HG03025 (cell line): ENCODE data around the gene PODXL.
"Not testable (repeated sequence)": the region's sequence is repeated elsewhere in the genome, so short reads cannot be mapped to it uniquely, and the experiment has no call there.

ENCODE experiments used
- ATAC-seq: cut with Tn5 transposase; IDR thresholded peaks from one replicate; pipeline ENCODE4 v1.9.1; 2021; ENCODE audit warnings: mild to moderate bottlenecking, moderate library complexity; ENCODE audit not compliant: unreplicated experiment, low FRiP score

Gene PODXL

GRCh38 chr7:131538813-131539179, 17.6 kb downstream of the PODXL start:
- ATAC-seq, result no peak

GRCh38 chr7:131538071-131538812, 18.2 kb downstream of the PODXL start:
- no peak for ATAC-seq

DNA sequence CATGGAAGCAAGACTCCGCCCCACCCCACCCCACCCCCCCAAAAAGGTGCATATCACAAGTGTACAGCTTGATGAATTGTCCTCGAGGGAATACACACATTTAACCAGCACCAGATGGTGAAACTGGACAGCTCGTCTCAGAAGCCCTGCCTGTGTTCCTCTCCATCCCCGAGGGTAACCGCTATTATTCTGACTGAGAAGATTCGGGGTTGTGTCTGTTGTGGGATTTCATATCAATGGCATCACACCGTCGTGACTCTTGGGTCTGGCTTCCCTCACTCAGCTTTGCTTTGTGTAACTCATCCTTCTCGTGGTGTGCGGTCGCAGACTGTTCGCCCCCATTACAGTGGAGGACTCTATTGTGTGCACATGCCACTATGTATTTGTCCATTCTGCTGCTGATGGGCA, 18.9 kb downstream of the PODXL start:
- ATAC-seq, result no peak

- no peak for ATAC-seq
Observed at GRCh38 chr7:131536361-131536849, 20.0 kb downstream of the PODXL start.

DNA sequence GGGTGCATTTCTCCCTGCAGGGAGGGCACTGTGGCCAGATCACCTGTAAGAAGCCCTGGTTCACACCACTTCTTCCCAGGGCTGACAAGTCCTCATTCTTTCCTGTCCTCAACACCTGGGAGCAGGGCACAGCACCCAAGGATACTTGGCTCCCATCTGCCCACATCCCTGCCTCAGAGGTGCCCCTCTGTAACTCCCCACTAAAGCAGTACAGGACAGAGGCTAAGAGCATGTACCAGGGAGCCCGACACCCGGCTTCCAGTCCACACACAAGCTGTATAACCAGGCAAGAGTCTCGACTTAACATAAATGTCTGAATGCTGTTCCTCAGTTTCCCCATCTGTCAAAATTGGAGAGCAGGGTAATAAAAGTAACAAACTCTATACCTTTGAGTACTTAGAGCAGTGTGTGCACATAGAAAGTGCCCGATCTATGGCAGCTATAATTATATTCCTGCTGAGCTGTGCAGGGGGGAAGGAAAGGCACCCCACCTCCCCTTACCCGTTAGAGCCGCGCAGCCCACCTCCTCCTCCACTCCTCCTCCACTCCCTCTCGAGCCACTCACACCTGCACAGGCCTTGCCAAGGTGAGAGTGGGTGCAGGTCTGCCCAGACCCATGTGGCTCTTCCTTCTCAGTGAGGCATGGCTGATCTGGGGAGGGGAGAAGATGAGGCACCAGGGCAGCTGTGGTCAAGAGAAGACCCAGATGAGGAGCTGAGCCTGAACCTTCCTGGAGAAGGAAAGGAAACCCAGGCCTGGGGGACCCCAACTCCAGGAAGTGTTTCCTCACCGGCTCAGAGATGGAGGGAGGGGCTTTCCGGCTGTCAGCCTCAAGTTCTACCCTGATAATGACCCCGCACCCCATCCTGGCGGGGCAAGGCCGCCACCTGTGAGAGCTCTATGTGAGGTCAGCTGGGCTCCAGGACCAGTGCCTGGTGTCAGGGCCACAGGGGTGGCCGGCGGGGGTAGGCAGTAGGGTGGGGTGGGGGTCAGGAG, 22.6 kb downstream of the PODXL start:
- ATAC-seq, result no peak

- ATAC-seq, result no peak
Observed at GRCh38 chr7:131533151-131533559, 23.3 kb downstream of the PODXL start.

DNA sequence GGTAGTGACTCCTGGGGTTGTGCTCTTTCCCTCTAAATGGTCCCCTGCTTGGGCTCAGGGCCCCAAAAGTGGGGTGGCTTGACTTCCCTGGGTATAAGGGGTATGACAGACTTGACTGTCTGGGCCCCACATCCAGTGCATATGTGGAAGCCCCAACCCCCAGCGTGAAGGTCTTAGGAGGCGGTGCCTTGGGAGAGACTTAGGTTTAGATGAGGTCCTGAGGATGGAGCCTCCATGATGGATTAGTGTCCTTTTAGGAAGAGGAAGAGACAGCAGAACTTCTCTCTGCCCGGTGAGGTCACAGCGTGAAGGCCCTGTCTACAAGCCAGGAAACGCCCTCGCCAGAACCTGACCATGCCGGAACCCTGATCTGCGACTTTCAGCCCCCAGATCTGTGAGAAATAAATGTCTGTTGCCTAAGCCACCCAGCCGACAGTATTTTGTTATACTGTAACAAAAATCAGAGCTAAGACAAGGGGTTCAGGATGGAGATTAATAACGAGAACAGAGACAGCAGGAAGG, 23.8 kb downstream of the PODXL start:
- ATAC-seq, result no peak

GRCh38 chr7:131530137-131530536, 26.3 kb downstream of the PODXL start:
- ATAC-seq, result no peak

- ATAC-seq, result no peak
Observed at GRCh38 chr7:131529617-131530016, 26.8 kb downstream of the PODXL start.

DNA sequence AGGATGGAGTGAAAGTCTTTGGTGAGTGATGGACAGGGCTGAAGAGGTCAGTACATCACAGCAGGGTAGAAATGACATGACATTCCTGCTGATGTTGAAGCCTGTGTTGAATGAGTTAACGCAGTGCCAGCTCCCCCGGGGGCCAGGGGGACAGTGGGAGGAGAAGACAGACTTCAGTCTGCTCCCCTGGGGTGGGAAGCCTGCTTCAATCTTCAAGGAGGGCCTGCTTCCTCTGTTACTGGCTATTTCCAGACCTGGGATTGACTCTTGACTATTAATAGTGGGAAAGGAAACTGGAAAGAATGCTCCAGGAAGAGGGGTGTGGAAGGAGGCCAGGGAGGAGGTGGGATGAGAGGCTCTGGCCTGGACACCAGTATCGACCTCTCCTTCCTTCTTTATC, 27.2 kb downstream of the PODXL start:
- no peak for ATAC-seq

GRCh38 chr7:131527456-131527855, 29.0 kb downstream of the PODXL start:
- no peak for ATAC-seq

GRCh38 chr7:131525820-131526219, 30.6 kb downstream of the PODXL start:
- ATAC-seq, result no peak

DNA sequence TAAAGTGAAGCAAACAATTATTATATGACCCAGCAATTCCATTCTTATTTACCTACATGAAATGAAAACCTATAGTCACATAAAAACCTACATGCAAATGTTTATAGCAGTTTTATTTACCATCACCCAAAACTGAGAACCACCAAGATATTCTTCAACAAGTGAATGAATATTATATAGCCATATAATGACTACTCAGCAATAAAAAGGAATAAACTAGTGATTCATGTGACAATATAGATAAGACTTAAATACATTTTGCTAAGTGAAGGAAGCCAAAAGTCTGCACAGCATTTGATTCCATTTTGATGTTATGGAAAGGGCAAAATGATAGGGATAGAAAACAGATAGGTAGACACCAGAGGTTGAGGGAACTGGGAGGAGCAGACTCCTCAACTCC, 31.7 kb downstream of the PODXL start:
- ATAC-seq, result no peak

GRCh38 chr7:131524115-131524514, 32.3 kb downstream of the PODXL start:
- no peak for ATAC-seq

- ATAC-seq, result no peak
Observed at GRCh38 chr7:131522325-131522930, 34.0 kb downstream of the PODXL start.

DNA sequence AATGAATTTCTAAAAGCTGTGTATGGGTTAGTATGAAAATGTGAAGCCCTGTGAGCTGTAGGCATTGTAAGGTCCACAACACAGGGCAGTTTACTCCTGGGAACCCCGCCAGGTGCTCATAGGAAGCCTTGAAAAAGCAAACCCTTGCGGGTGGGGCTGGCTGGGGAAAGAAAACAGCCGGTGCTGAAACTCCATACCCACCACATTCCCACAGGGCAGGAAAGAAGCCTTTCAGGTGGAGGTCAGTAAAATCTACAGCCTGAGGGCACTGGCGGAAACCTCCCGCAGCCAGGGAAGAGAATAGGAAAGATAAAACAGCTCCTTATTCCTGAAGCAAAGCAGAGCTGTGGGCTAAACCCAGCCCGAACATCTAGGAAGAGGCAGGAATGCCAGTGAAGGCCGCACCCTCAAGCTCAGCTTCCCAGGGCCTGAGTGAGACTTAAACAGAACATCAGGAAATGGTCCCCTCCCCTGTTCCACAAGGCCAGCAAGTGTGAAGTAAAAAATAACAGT, 34.7 kb downstream of the PODXL start:
- ATAC-seq, result no peak

DNA sequence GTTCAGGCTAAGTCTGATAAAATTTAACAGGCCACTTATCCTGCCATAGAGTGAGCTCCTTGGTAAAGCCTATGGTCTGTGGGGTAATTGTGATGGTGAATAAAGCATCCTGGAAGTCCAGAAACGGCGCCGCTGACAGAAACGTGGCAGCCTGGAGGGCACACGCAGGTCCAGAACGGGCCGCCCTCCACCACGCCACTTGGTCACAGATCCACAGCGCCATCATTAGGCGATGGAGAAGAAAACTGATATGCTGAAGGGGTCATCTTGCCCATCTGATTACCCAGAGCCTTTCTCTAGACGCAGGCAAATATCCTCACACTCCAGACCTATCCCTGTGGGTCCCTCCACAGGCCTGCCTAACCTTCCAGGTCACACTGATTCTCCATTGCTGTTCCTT, 37.8 kb downstream of the PODXL start:
- ATAC-seq, result no peak

DNA sequence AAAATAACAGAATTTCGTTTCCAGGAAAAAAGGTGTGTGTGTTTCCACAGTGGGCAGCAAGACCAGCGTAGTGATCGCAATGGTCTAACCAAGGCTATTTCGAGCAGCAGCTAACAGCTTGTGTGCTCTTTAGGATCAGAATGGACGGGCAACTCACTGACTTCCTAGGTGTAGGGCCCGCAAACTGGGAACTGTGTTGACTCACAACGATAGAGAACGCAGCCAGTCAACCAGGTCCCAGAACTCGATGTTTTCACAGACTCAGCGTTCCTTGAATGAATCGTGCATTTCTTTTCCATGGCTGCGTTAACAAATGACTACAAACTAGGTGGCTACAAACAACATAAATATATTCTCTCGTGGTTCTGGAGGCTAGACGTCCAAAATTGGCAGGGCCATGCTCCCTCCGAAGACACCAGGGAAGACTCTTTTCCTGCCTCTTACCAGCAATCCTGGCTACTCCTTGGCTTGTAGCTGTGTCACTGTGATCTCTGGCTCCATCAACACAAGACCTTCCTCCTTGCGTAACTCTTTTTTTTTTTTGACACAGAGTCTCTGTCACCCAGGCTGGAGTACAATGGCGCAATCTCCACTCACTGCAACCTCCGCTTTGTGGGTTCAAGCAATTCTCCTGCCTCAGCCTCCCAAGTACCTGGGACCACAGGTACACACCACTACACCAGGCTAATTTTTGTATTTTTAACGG, 39.1 kb downstream of the PODXL start:
- ATAC-seq, result no peak

- ATAC-seq, result not testable (repeated sequence)
Observed at GRCh38 chr7:131515471-131515870, 41.0 kb downstream of the PODXL start.
